Endothelial cell (in vitro differentiated cells): ENCODE measurements around the gene TSSK2. TPM values are rescaled to one million over a fixed set of nuclear protein-coding genes. Genes with fewer than 3 reads are reported as not detected.

ENCODE experiments used
- DNase-seq: peaks from one replicate; pipeline ENCODE4 v3.0.0; 2021; ENCODE audit warnings: low spot score
- H3K27ac Mint-ChIP-seq: one replicate; pipeline ENCODE4 v1.8.0; 2021; ENCODE audit warnings: mixed read lengths, inconsistent platforms; ENCODE audit not compliant: unreplicated experiment
- H3K27me3 Mint-ChIP-seq: one replicate; pipeline ENCODE4 v1.8.0; 2021; ENCODE audit warnings: mild to moderate bottlenecking, moderate library complexity, mixed read lengths, inconsistent platforms; ENCODE audit not compliant: unreplicated experiment
- H3K36me3 Mint-ChIP-seq: one replicate; pipeline ENCODE4 v1.8.0; 2021; ENCODE audit warnings: mild to moderate bottlenecking, low read depth, mixed read lengths, inconsistent platforms; ENCODE audit not compliant: unreplicated experiment
- H3K4me1 Mint-ChIP-seq: one replicate; pipeline ENCODE4 v1.8.0; 2021; ENCODE audit warnings: mild to moderate bottlenecking, mixed read lengths, inconsistent platforms; ENCODE audit not compliant: unreplicated experiment
- H3K4me3 Mint-ChIP-seq: one replicate; pipeline ENCODE4 v1.8.0; 2021; ENCODE audit warnings: mild to moderate bottlenecking, mixed read lengths, inconsistent platforms; ENCODE audit not compliant: unreplicated experiment
- H3K9me3 Mint-ChIP-seq: one replicate; pipeline ENCODE4 v1.8.0; 2021; ENCODE audit warnings: mixed read lengths, inconsistent platforms; ENCODE audit not compliant: unreplicated experiment
- CTCF ChIP-seq: fragments of 200-600 bp; sonication (generic); IDR thresholded peaks from one replicate; pipeline ENCODE4 v1.5.0; 2021; ENCODE audit warnings: antibody characterized with exemption; ENCODE audit not compliant: unreplicated experiment
- total RNA-seq: library from RNA; stranded (reverse); fragmentation: NEBNext Ultra II Directional; extraction: Animal tissue kit (Norgen Biotek cat#: 25700); gene quantifications from one replicate; pipeline ENCODE4 v1.2.1, GENCODE V29; 2021; ENCODE audit not compliant: unreplicated experiment

The TSSK2 gene
- total RNA-seq, 1 donor from 2014 or later, result not detected

- peaks cover 5% of the 10 kb centered on the region for H3K4me1 Mint-ChIP-seq
- peak overlapping the region; percentile 95 for H3K4me3 Mint-ChIP-seq
- peaks cover 18% of the 10 kb centered on the region for H3K27me3 Mint-ChIP-seq
- no peak overlapping the region for H3K27ac Mint-ChIP-seq
- H3K9me3 Mint-ChIP-seq, result no peaks in the 10 kb centered on the region
- H3K36me3 Mint-ChIP-seq, result peaks cover 7% of the 10 kb centered on the region
- no peak for DNase-seq
- no peak for TF ChIP-seq CTCF
These were observed 12.1 kb downstream of the TSSK2 start for GRCh38 chr22:19143212-19143611.

GRCh38 chr22:19143967-19144400, 12.9 kb downstream of the TSSK2 start:
- H3K36me3 Mint-ChIP-seq, result peaks cover 7% of the 10 kb centered on the region
- H3K4me3 Mint-ChIP-seq, result peak overlapping the region; percentile 95
- H3K27ac Mint-ChIP-seq, result peak overlapping the region; percentile 79
- peaks cover 18% of the 10 kb centered on the region for H3K27me3 Mint-ChIP-seq
- no peak for TF ChIP-seq CTCF
- H3K4me1 Mint-ChIP-seq, result peaks cover 5% of the 10 kb centered on the region
- no peak for DNase-seq
- no peaks in the 10 kb centered on the region for H3K9me3 Mint-ChIP-seq

- no peak for DNase-seq
- TF ChIP-seq CTCF, result no peak
- H3K27ac Mint-ChIP-seq, result no peak overlapping the region
- peaks cover 5% of the 10 kb centered on the region for H3K36me3 Mint-ChIP-seq
- peaks cover 5% of the 10 kb centered on the region for H3K4me1 Mint-ChIP-seq
- no peaks in the 10 kb centered on the region for H3K9me3 Mint-ChIP-seq
- H3K4me3 Mint-ChIP-seq, result peak overlapping the region; percentile 52
- peaks cover 23% of the 10 kb centered on the region for H3K27me3 Mint-ChIP-seq
These were observed 15.3 kb downstream of the TSSK2 start for GRCh38 chr22:19146215-19146968.

- Mint-ChIP-seq H3K36me3 (peaks cover 12% of the 10 kb centered on the region), H3K4me1 (peaks cover 5% of the 10 kb centered on the region), H3K27ac (no peak overlapping the region), H3K27me3 (peaks cover 28% of the 10 kb centered on the region), H3K9me3 (no peaks in the 10 kb centered on the region), H3K4me3 (peak overlapping the region; percentile 52)
- TF ChIP-seq CTCF, result no peak
- DNase-seq, result no peak
These were observed 16.2 kb downstream of the TSSK2 start for GRCh38 chr22:19147195-19147780.
